HCT116 (cell line): ENCODE results near the gene MED9. TPM values are rescaled to one million over a fixed set of nuclear protein-coding genes. Genes with fewer than 3 reads are reported as not detected.

Experiments used
- ATAC-seq: fragments of 200-7000 bp; cut with Tn5 transposase; 2 replicates; pipeline ENCODE4 v1.9.1; 2020; ENCODE audit warnings: mild to moderate bottlenecking, moderate library complexity
- BruUV-seq: library from RNA; stranded (reverse); fragments of 400-500 nt; replicated peaks from 2 replicates; lab custom pipeline; 2021; lab: Mats Ljungman, UMichigan
- CTCF ChIA-PET: fragments of 300-600 bp; sonication (Branson Sonifier 250); formaldehyde crosslinking; loops from one replicate; lab custom pipeline; 2021; ENCODE audit warnings: antibody characterized with exemption; lab: Charles Lee
- POLR2A ChIA-PET: fragments of 300-600, 350-600 bp; sonication (Branson Sonifier 250); formaldehyde crosslinking; loops from one replicate; lab custom pipeline; 2021; ENCODE audit warnings: antibody characterized with exemption; lab: Charles Lee
- RAD21 ChIA-PET, 2 experiments: fragments of 300-600 bp; sonication (Branson Sonifier 250); formaldehyde crosslinking; loops; one replicate each; lab custom pipeline; 2023; ENCODE audit warnings: low total read pairs in 2 of 2; ENCODE audit not compliant: uncharacterized antibody in 2 of 2, unreplicated experiment in 2 of 2, low non-redundant PET in 1 of 2; lab: Charles Lee
- DNase-seq: peaks from one replicate; pipeline ENCODE4 v3.0.0-alpha.2; 2010; ENCODE audit warnings: low read depth, low spot score
- H2AFZ ChIP-seq: fragments of 200-600 bp; shearing (Covaris generic), sonication (generic); 2 replicates; pipeline ENCODE4 v1.6.1; 2017; ENCODE audit warnings: low read depth, mixed run types, mixed read lengths, antibody characterized with exemption, low read length; ENCODE audit not compliant: poor library complexity, severe bottlenecking
- H3K27ac ChIP-seq: 2 replicates; pipeline ENCODE4 v1.5.1; 2012; ENCODE audit warnings: low read depth, low read length
- H3K27me3 ChIP-seq: fragments of 200-600 bp; sonication (generic); 2 replicates; pipeline ENCODE4 v1.6.1; 2016; ENCODE audit warnings: mixed run types, low read length, mixed read lengths; ENCODE audit not compliant: insufficient read depth
- H3K36me3 ChIP-seq, 2 experiments: fragments of 200-500 bp in 1 of 2; fragments of 200-600 bp in 1 of 2; sonication (Bioruptor generic) in 1 of 2; sonication (generic) in 1 of 2; 2 replicates each; pipeline versions ENCODE4 v1.5.1 to v1.6.1; 2014 to 2016; ENCODE audit warnings: low read length in 2 of 2, inconsistent platforms in 1 of 2, mixed read lengths in 1 of 2, mixed run types in 1 of 2; ENCODE audit not compliant: insufficient read depth in 2 of 2, control insufficient read depth in 1 of 2
- H3K4me1 ChIP-seq, 2 experiments: fragments of 200-600 bp in 1 of 2; sonication (generic) in 1 of 2; 2 replicates each; pipeline versions ENCODE4 v1.5.1 to v1.6.1; 2012 to 2017; ENCODE audit warnings: low read length in 2 of 2, inconsistent platforms in 1 of 2, mild to moderate bottlenecking in 1 of 2, mixed read lengths in 1 of 2, mixed run types in 1 of 2, moderate library complexity in 1 of 2; ENCODE audit not compliant: insufficient read depth in 2 of 2, control insufficient read depth in 1 of 2
- H3K4me2 ChIP-seq: fragments of 200-600 bp; sonication (generic); 2 replicates; pipeline ENCODE4 v1.6.1; 2017; ENCODE audit warnings: mixed run types, low read length, mixed read lengths
- H3K4me3 ChIP-seq, 2 experiments: fragments of 200-600 bp in 1 of 2; sonication (generic) in 1 of 2; replicated peaks in 1 of 2; 2 replicates each; pipeline ENCODE4 v1.5.1; 2011 to 2016; ENCODE audit warnings: low read length in 2 of 2, control low read depth in 1 of 2, low read depth in 1 of 2, mild to moderate bottlenecking in 1 of 2, mixed read lengths in 1 of 2, mixed run types in 1 of 2
- H3K79me2 ChIP-seq: fragments of 200-600 bp; sonication (generic); 2 replicates; pipeline ENCODE4 v1.6.1; 2017; ENCODE audit warnings: mild to moderate bottlenecking, mixed run types, low read length, moderate library complexity, mixed read lengths; ENCODE audit not compliant: insufficient read depth
- H3K9ac ChIP-seq: fragments of 200-600 bp; sonication (generic); 2 replicates; pipeline ENCODE4 v1.6.1; 2016; ENCODE audit warnings: low read length, mixed read lengths
- H3K9me2 ChIP-seq: fragments of 200-600 bp; sonication (generic), shearing (Covaris generic); 2 replicates; pipeline ENCODE4 v1.6.1; 2017; ENCODE audit warnings: mixed run types, mild to moderate bottlenecking, moderate library complexity; ENCODE audit not compliant: insufficient read depth
- H3K9me3 ChIP-seq, 2 experiments: fragments of 200-500 bp in 1 of 2; fragments of 200-600 bp in 1 of 2; sonication (Bioruptor generic) in 1 of 2; sonication (generic) in 1 of 2; 2 replicates each; pipeline ENCODE4 v1.6.1; 2014 to 2017; ENCODE audit warnings: low read length in 2 of 2, mixed read lengths in 2 of 2, inconsistent platforms in 1 of 2, low read depth in 1 of 2, mild to moderate bottlenecking in 1 of 2, mixed run types in 1 of 2, moderate library complexity in 1 of 2; ENCODE audit not compliant: control insufficient read depth in 1 of 2, insufficient read depth in 1 of 2
- H4K20me1 ChIP-seq: fragments of 200-600 bp; sonication (generic), shearing (Covaris generic); 2 replicates; pipeline ENCODE4 v1.6.1; 2017; ENCODE audit warnings: mixed run types, mild to moderate bottlenecking, moderate library complexity; ENCODE audit not compliant: insufficient read depth
- ATF3 ChIP-seq: IDR thresholded peaks from 2 replicates; pipeline ENCODE4 v1.6.1; 2012
- CBX3 ChIP-seq: IDR thresholded peaks from 2 replicates; pipeline ENCODE4 v1.6.1; 2012; ENCODE audit warnings: low read depth
- ELF1 ChIP-seq: IDR thresholded peaks from 2 replicates; pipeline ENCODE4 v1.6.1; 2012; ENCODE audit warnings: low read depth, borderline replicate concordance
- EZH2 ChIP-seq: fragments of 200-600 bp; sonication (generic); IDR thresholded peaks from 2 replicates; pipeline ENCODE4 v1.6.1; 2017; ENCODE audit warnings: antibody characterized with exemption, mixed run types
- FOSL1 ChIP-seq: IDR thresholded peaks from 2 replicates; pipeline ENCODE4 v1.6.1; 2012; ENCODE audit warnings: low read depth
- JUND ChIP-seq: IDR thresholded peaks from 2 replicates; pipeline ENCODE4 v1.6.1; 2012
- MAX ChIP-seq: IDR thresholded peaks from 2 replicates; pipeline ENCODE4 v1.6.1; 2012
- POLR2AphosphoS5 ChIP-seq: IDR thresholded peaks from 2 replicates; pipeline ENCODE4 v1.6.1; 2011; ENCODE audit warnings: mild to moderate bottlenecking, low read depth, low read length, moderate library complexity
- RAD21 ChIP-seq: IDR thresholded peaks from 2 replicates; pipeline ENCODE4 v1.6.1; 2012; ENCODE audit warnings: low read depth, mild to moderate bottlenecking
- SP1 ChIP-seq: IDR thresholded peaks from 2 replicates; pipeline ENCODE4 v1.6.1; 2012; ENCODE audit warnings: low read depth
- SRF ChIP-seq: IDR thresholded peaks from 2 replicates; pipeline ENCODE4 v1.6.1; 2012; ENCODE audit warnings: low read depth
- ZBTB33 ChIP-seq: IDR thresholded peaks from 2 replicates; pipeline ENCODE4 v1.6.1; 2011; ENCODE audit warnings: mild to moderate bottlenecking, low read length, moderate library complexity; ENCODE audit not compliant: insufficient replicate concordance; ENCODE audit errors: extremely low read depth
- ZFX ChIP-seq: fragments of 450-650 bp; IDR thresholded peaks from 2 replicates; pipeline ENCODE4 v1.6.1; 2017
- ZNF274 ChIP-seq: fragments of 200-500 bp; sonication (Bioruptor generic); IDR thresholded peaks from 2 replicates; pipeline ENCODE4 v1.6.1; 2014; ENCODE audit warnings: mild to moderate bottlenecking, low read depth, low read length, inconsistent platforms
- intact Hi-C: fragments of 100-400 bp; cut with micrococcal nuclease; formaldehyde crosslinking; loops from 2 replicates; pipeline ENCODE4 v1.10.0; 2022
- total RNA-seq: library from RNA; stranded (reverse); gene quantifications from one replicate; pipeline ENCODE4 v1.2.1, GENCODE V29; 2021; ENCODE audit not compliant: unreplicated experiment

MED9 gene
- total RNA-seq, 1 experiment from 2014 or later: 13.9 TPM

GRCh38 chr17:17525311-17525710 is 48.5 kb downstream of the MED9 start (continued):
- TF ChIP-seq ZBTB33 (no peak), JUND (no peak), ATF3 (no peak)

- POLR2A ChIA-PET: no interaction called here
- TF ChIP-seq ZFX (no peak), CBX3 (no peak), FOSL1 (no peak), ELF1 (no peak), MAX (no peak), ZBTB33 (no peak), EZH2 (no peak), SRF (no peak), ATF3 (no peak), RAD21 (no peak), POLR2AphosphoS5 (no peak), SP1 (no peak), ZNF274 (no peak)
Measured at GRCh38 chr17:17525956-17526355, 49.2 kb downstream of the MED9 start.

More at GRCh38 chr17:17525956-17526355, 49.2 kb downstream of the MED9 start:
- intact Hi-C loops: no loop called here
- Histone ChIP-seq H3K4me1 (no peaks in the 10 kb centered on the region), H3K9me3 (no peaks in the 10 kb centered on the region), H3K4me2 (no peak overlapping the region), H3K9me2 (no peaks in the 10 kb centered on the region), H4K20me1 (no peaks in the 10 kb centered on the region), H2AFZ (no peak overlapping the region), H3K4me3 (no peak overlapping the region), H3K36me3 (no peaks in the 10 kb centered on the region), H3K27me3 (no peaks in the 10 kb centered on the region), H3K9ac (no peak overlapping the region), H3K79me2 (no peaks in the 10 kb centered on the region), H3K27ac (no peak overlapping the region)
- DNase-seq (no peak), ATAC-seq (no peak)
- RAD21 ChIA-PET: no interaction called here
- CTCF ChIA-PET: no interaction called here
- BruUV-seq: no TSS peak
